Panc1 (cell line): ENCODE results near the gene ARTN.

Experiments
- SIN3A ChIP-seq: IDR thresholded peaks from 2 replicates; pipeline ENCODE4 v1.6.1; 2012; ENCODE audit warnings: low read depth, mild to moderate bottlenecking, low read length, moderate library complexity, borderline replicate concordance; ENCODE audit not compliant: insufficient read depth
- TF ChIP-seq, protein P1 (sequence below): fragments of 450-650 bp; IDR thresholded peaks from 2 replicates; pipeline ENCODE4 v1.5.1; 2017; ENCODE audit warnings: mild to moderate bottlenecking

GRCh38 chr1:43931711-43932660 lies 1.6 kb upstream of the ARTN start:
- TF ChIP-seq, protein P1, sequence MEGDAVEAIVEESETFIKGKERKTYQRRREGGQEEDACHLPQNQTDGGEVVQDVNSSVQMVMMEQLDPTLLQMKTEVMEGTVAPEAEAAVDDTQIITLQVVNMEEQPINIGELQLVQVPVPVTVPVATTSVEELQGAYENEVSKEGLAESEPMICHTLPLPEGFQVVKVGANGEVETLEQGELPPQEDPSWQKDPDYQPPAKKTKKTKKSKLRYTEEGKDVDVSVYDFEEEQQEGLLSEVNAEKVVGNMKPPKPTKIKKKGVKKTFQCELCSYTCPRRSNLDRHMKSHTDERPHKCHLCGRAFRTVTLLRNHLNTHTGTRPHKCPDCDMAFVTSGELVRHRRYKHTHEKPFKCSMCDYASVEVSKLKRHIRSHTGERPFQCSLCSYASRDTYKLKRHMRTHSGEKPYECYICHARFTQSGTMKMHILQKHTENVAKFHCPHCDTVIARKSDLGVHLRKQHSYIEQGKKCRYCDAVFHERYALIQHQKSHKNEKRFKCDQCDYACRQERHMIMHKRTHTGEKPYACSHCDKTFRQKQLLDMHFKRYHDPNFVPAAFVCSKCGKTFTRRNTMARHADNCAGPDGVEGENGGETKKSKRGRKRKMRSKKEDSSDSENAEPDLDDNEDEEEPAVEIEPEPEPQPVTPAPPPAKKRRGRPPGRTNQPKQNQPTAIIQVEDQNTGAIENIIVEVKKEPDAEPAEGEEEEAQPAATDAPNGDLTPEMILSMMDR = no peak
- no peak for TF ChIP-seq SIN3A
